ENCODE results near the gene POLA2.
"Not testable (repeated sequence)": the region's sequence is repeated elsewhere in the genome, so short reads cannot be mapped to it uniquely, and the experiment has no call there.

Gene POLA2

DNA sequence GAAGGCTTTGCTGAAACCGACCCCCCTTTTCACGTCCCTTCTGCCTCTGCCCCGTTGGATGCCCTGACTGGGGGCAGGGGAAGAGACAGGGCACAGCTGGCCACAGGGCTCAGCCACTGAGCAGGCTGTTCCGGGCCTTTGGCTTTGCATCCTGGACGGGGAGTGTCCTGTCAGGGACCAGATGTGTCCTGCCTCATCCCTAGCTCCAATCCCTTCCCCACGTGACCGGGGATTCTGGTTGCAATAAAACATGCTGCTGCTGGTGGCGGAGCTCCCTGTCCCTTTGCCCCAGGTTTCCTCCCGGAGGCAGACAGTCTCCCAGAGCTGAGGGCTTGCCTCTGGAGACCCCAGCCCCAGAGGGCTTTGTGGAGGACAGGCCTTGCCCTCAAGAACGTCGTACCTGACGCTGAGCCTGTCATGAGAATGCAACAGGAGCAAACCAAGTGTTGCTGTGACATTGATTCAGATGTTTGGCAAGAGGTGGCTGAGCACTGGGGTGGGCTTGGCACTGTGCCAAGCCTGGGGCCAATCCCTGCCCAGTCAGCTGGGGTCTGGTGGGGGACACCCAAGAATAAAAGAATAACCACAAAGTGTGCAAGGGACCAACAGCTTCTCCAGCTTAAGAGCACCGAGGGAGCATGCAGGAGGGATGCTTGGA is 60.2 kb downstream of the POLA2 start:
- no peak overlapping the region for H3K4me3 Mint-ChIP-seq
- H3K27ac Mint-ChIP-seq = peak overlapping the region; percentile 62 to 87
- no peaks in the 10 kb centered on the region for H3K4me1 Mint-ChIP-seq
- ATAC-seq = no peak
- H3K27me3 Mint-ChIP-seq = no peaks in the 10 kb centered on the region
- H3K9me3 Mint-ChIP-seq = no peaks in the 10 kb centered on the region
- DNase-seq = no peak

GRCh38 chr11:65323813-65324212 is 62.1 kb downstream of the POLA2 start:
- ATAC-seq (no peak), DNase-seq (no peak)
- Mint-ChIP-seq H3K27ac (no peak overlapping the region), H3K4me1 (no peaks in the 10 kb centered on the region), H3K9me3 (no peaks in the 10 kb centered on the region), H3K4me3 (no peak overlapping the region), H3K27me3 (no peaks in the 10 kb centered on the region)

DNA sequence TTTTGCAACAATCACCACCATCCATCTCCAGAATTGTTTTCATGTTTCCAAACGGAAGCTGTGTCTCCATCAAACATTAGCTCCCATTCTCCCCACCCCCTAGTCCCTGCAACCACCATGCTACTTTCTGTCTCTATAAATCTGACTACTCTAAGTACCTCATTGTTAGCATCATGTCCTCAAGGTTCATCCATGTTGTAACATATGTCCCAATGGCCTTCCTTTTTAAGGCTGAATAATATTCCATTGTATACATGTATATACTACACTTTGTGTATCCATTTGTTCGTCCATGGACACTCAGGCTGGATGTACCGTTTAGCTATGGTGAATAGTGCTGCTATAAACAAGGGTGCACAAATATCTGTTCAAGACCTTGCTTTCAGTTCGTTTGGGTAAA is 63.7 kb downstream of the POLA2 start:
- no peak for DNase-seq
- Mint-ChIP-seq H3K4me1 (peaks cover 8% of the 10 kb centered on the region), H3K27ac (no peak overlapping the region), H3K4me3 (no peak overlapping the region), H3K27me3 (no peaks in the 10 kb centered on the region), H3K9me3 (no peaks in the 10 kb centered on the region)
- ATAC-seq = no peak

DNA sequence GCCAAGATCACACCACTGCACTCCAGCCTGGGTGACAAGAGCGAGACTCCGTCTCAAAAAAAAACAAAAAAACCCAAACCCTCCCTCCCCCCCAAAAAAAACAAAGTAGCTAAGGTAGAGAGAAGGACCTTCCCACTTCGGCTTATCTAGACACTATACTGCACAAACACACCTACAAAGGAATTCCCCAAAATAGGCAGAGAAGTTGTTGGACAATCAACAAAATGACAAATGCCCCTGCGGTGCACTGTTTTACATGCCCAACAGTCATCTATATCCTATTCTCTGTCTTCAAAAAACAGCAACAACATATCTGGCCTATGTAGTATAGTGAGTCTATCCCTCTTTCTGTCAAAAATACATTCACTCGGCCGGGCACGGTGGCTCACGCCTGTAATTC is 65.3 kb downstream of the POLA2 start:
- H3K4me3 Mint-ChIP-seq = no peak overlapping the region
- no peaks in the 10 kb centered on the region for H3K27me3 Mint-ChIP-seq
- peaks cover 8% of the 10 kb centered on the region for H3K4me1 Mint-ChIP-seq
- ATAC-seq (no peak), DNase-seq (no peak)
- no peak overlapping the region for H3K27ac Mint-ChIP-seq
- no peaks in the 10 kb centered on the region for H3K9me3 Mint-ChIP-seq

GRCh38 chr11:65329478-65329877 is 67.7 kb downstream of the POLA2 start:
- no peak for DNase-seq
- Mint-ChIP-seq H3K27me3 (no peaks in the 10 kb centered on the region), H3K4me3 (peak overlapping the region in 1 of 2 donors; percentile 57), H3K9me3 (no peaks in the 10 kb centered on the region), H3K27ac (no peak overlapping the region), H3K4me1 (peaks cover 11% of the 10 kb centered on the region)
- no peak for ATAC-seq

- no peaks in the 10 kb centered on the region for H3K9me3 Mint-ChIP-seq
- ATAC-seq = peak; percentile 40
- H3K4me1 Mint-ChIP-seq = peaks cover 15% of the 10 kb centered on the region
Measured at GRCh38 chr11:65329944-65330403, 68.2 kb downstream of the POLA2 start.

GRCh38 chr11:65330544-65330943 is 68.8 kb downstream of the POLA2 start:
- Mint-ChIP-seq H3K27me3 (no peaks in the 10 kb centered on the region), H3K27ac (no peak overlapping the region), H3K9me3 (no peaks in the 10 kb centered on the region), H3K4me3 (no peak overlapping the region), H3K4me1 (peaks cover 21% of the 10 kb centered on the region)
- no peak for ATAC-seq
- no peak for DNase-seq

More at GRCh38 chr11:65329944-65330403, 68.2 kb downstream of the POLA2 start:
- Mint-ChIP-seq H3K27ac (peak overlapping the region in 1 of 2 donors; percentile 42), H3K4me3 (peak overlapping the region in 1 of 2 donors; percentile 57), H3K27me3 (no peaks in the 10 kb centered on the region)
- DNase-seq = peak; percentile 77 to 78

DNA sequence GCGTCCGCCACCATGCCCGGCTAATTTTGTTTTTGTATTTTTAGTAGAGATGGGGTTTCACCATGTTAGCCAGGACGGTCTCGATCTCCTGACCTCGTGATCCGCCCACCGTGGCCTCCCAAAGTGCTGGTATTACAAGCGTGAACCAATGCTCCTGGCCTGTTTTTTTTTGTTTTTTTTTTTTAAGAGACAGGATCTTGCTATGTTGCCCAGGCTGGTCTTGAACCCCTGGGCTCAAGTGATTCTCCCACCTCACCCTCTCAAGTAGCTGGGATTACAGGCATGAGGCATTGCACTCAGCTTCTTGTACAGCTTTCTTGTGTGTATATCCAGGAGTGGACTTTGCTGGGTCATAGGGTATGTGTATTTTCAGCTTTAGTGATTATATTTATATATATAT is 70.8 kb downstream of the POLA2 start:
- not testable (repeated sequence) for H3K27me3 Mint-ChIP-seq, H3K27ac Mint-ChIP-seq, DNase-seq, H3K4me3 Mint-ChIP-seq, ATAC-seq, H3K9me3 Mint-ChIP-seq
- H3K4me1 Mint-ChIP-seq = peaks cover 25% of the 10 kb centered on the region

- Mint-ChIP-seq H3K4me1 (peaks cover 40% of the 10 kb centered on the region), H3K9me3 (no peaks in the 10 kb centered on the region), H3K27ac (peak overlapping the region; percentile 92 to 94), H3K27me3 (no peaks in the 10 kb centered on the region), H3K4me3 (peak overlapping the region; percentile 89 to 95)
- ATAC-seq = no peak
- no peak for DNase-seq
Measured at GRCh38 chr11:65334696-65335295, 73.0 kb downstream of the POLA2 start.

- Mint-ChIP-seq H3K4me1 (peaks cover 47% of the 10 kb centered on the region), H3K27ac (peak overlapping the region in 1 of 2 donors; percentile 35), H3K27me3 (no peaks in the 10 kb centered on the region), H3K9me3 (no peaks in the 10 kb centered on the region), H3K4me3 (no peak overlapping the region)
- ATAC-seq (no peak), DNase-seq (no peak)
Measured at GRCh38 chr11:65338676-65339075, 76.9 kb downstream of the POLA2 start.

GRCh38 chr11:65340226-65340625 is 78.5 kb downstream of the POLA2 start:
- DNase-seq (no peak), ATAC-seq (no peak)
- Mint-ChIP-seq H3K4me1 (peaks cover 37% of the 10 kb centered on the region), H3K9me3 (no peaks in the 10 kb centered on the region), H3K27me3 (no peaks in the 10 kb centered on the region), H3K27ac (peak overlapping the region in 1 of 2 donors; percentile 9), H3K4me3 (no peak overlapping the region)

GRCh38 chr11:65341856-65342255 is 80.1 kb downstream of the POLA2 start:
- ATAC-seq = no peak
- peaks cover 30% of the 10 kb centered on the region for H3K4me1 Mint-ChIP-seq

More at GRCh38 chr11:65341856-65342255, 80.1 kb downstream of the POLA2 start:
- DNase-seq = no peak
- Mint-ChIP-seq H3K27ac (no peak overlapping the region), H3K4me3 (no peak overlapping the region), H3K9me3 (no peaks in the 10 kb centered on the region), H3K27me3 (no peaks in the 10 kb centered on the region)
